HepG2 (cell line): ENCODE measurements around the gene ACSL6. TPM values are rescaled to one million over a fixed set of nuclear protein-coding genes. Genes with fewer than 3 reads are reported as not detected.

Experiments used
- ATAC-seq: fragments of 200-7000 bp; cut with Tn5 transposase; 3 replicates; pipeline ENCODE4 v1.9.1; 2020; ENCODE audit warnings: mild to moderate bottlenecking, moderate library complexity
- BruUV-seq: library from RNA; stranded (reverse); fragments of 400-500 nt; replicated peaks from 2 replicates; lab custom pipeline; 2021; lab: Mats Ljungman, UMichigan
- CTCF ChIA-PET: fragments of 300-600 bp; formaldehyde crosslinking; extraction: SDS; loops from one replicate; lab custom pipeline; 2021; ENCODE audit warnings: low total read pairs, inconsistent platforms, low intra/inter-chr PET ratio; lab: Yijun Ruan, JAX
- POLR2A ChIA-PET: fragments of 350-600 bp; sonication (Branson Sonifier 250); formaldehyde crosslinking; loops from one replicate; lab custom pipeline; 2020; ENCODE audit warnings: antibody characterized with exemption, inconsistent platforms; lab: Yijun Ruan, JAX
- DNase-seq: peaks from one replicate; pipeline ENCODE4 v3.0.0-alpha.2; 2015; ENCODE audit warnings: low spot score
- FAIRE-seq: peaks from 3 replicates; lab custom pipeline; 2011; peaks lifted over from hg19 to GRCh38; lab: Jason Lieb, UNC
- H2AFZ ChIP-seq: one replicate; pipeline ENCODE4 v1.6.1; 2011; ENCODE audit warnings: low read length, inconsistent platforms
- H3K27ac ChIP-seq: fragments of 300-600 bp; 3 replicates; pipeline ENCODE4 v1.8.0; 2011; ENCODE audit warnings: mixed run types, mild to moderate bottlenecking, mixed read lengths, low read length, inconsistent platforms; ENCODE audit not compliant: insufficient read depth; ENCODE audit errors: extremely low read length
- H3K27me3 ChIP-seq, 2 experiments: fragments of 200-600 bp in 1 of 2; 2 replicates in 1 of 2; 3 replicates in 1 of 2; pipeline versions ENCODE4 v1.6.0 to v1.8.0; 2011; ENCODE audit warnings: low read length in 2 of 2, mild to moderate bottlenecking in 2 of 2, moderate library complexity in 2 of 2, inconsistent platforms in 1 of 2; ENCODE audit not compliant: insufficient read depth in 2 of 2, control insufficient read depth in 1 of 2
- H3K36me3 ChIP-seq, 2 experiments: fragments of 200-600 bp in 1 of 2; replicated peaks in 1 of 2; 2 replicates in 1 of 2; 3 replicates in 1 of 2; pipeline versions ENCODE4 v1.5.1 to v1.8.0; 2011; ENCODE audit warnings: low read length in 2 of 2, inconsistent platforms in 1 of 2; ENCODE audit not compliant: insufficient read depth in 2 of 2, control insufficient read depth in 1 of 2
- H3K4me1 ChIP-seq: 2 replicates; pipeline ENCODE4 v1.5.1; 2012; ENCODE audit warnings: low read length, inconsistent platforms; ENCODE audit not compliant: insufficient read depth
- H3K4me2 ChIP-seq: 2 replicates; pipeline ENCODE4 v1.6.0; 2011; ENCODE audit warnings: low read depth, low read length, inconsistent platforms
- H3K4me3 ChIP-seq, 3 experiments: fragments of 200-600 bp in 1 of 3; sonication (generic), shearing (Covaris generic) in 1 of 3; replicated peaks in 1 of 3; 2 replicates each; pipeline ENCODE4 v1.5.1; 2011 to 2016; ENCODE audit warnings: low read length in 3 of 3, inconsistent platforms in 2 of 3, low read depth in 2 of 3, mild to moderate bottlenecking in 2 of 3, control low read depth in 1 of 3, mixed read lengths in 1 of 3; ENCODE audit not compliant: insufficient read depth in 1 of 3
- H3K79me2 ChIP-seq: one replicate; pipeline ENCODE4 v1.6.1; 2011; ENCODE audit warnings: low read length, inconsistent platforms; ENCODE audit not compliant: insufficient read depth
- H3K9ac ChIP-seq: 2 replicates; pipeline ENCODE4 v1.6.0; 2011; ENCODE audit warnings: mild to moderate bottlenecking, low read depth, low read length, inconsistent platforms; ENCODE audit not compliant: insufficient read depth
- H3K9me3 ChIP-seq: 2 replicates; pipeline ENCODE4 v1.5.1; 2012; ENCODE audit warnings: mild to moderate bottlenecking, low read length
- H4K20me1 ChIP-seq: 2 replicates; pipeline ENCODE4 v1.6.0; 2011; ENCODE audit warnings: inconsistent platforms, mild to moderate bottlenecking, low read length, moderate library complexity; ENCODE audit not compliant: insufficient read depth
- CCAR2 ChIP-seq: fragments of 200-400 bp; formaldehyde crosslinking; optimal IDR thresholded peaks from 2 replicates; pipeline ENCODE3; 2018; ENCODE audit warnings: low read depth, mild to moderate bottlenecking, low read length, moderate library complexity
- DMAP1 ChIP-seq: IDR thresholded peaks from 2 replicates; pipeline ENCODE4 v1.6.1; 2016
- FOXP1 ChIP-seq, 2 experiments: fragments of 450-650 bp in 1 of 2; IDR thresholded peaks; 2 replicates each; pipeline ENCODE4 v1.6.1; 2017 to 2018; ENCODE audit warnings: antibody characterized with exemption in 1 of 2
- HNRNPLL ChIP-seq: fragments of 200-400 bp; formaldehyde crosslinking; IDR thresholded peaks from 2 replicates; pipeline ENCODE4 v1.6.1; 2017; ENCODE audit warnings: mild to moderate bottlenecking, low read depth, low read length; ENCODE audit not compliant: poor library complexity, severe bottlenecking
- IRF1 ChIP-seq: sonication (generic); formaldehyde crosslinking; IDR thresholded peaks from 2 replicates; pipeline ENCODE4 v1.4.0; 2020; ENCODE audit warnings: low read depth, mild to moderate bottlenecking, missing genetic modification reagents
- JUN ChIP-seq: sonication (generic); formaldehyde crosslinking; IDR thresholded peaks from 2 replicates; pipeline ENCODE4 v1.4.0; 2020; ENCODE audit warnings: mild to moderate bottlenecking, missing genetic modification reagents
- MIER3 ChIP-seq: IDR thresholded peaks from 2 replicates; pipeline ENCODE4 v1.6.1; 2016; ENCODE audit warnings: missing compliant biosample characterization, borderline replicate concordance
- MTF1 ChIP-seq: sonication (generic); formaldehyde crosslinking; IDR thresholded peaks from 2 replicates; pipeline ENCODE4 v1.5.0; 2020; ENCODE audit warnings: missing genetic modification reagents
- REL ChIP-seq: sonication (generic); formaldehyde crosslinking; conservative IDR thresholded peaks from 2 replicates; pipeline ENCODE4 v1.8.0; 2022; ENCODE audit warnings: mild to moderate bottlenecking, missing genetic modification reagents, moderate library complexity
- RFXANK ChIP-seq: IDR thresholded peaks from 2 replicates; pipeline ENCODE4 v1.6.1; 2016
- SRY ChIP-seq: sonication (generic); formaldehyde crosslinking; IDR thresholded peaks from 2 replicates; pipeline ENCODE4 v1.8.0; 2022; ENCODE audit warnings: mild to moderate bottlenecking, missing genetic modification reagents
- TP53 ChIP-seq: sonication (generic); formaldehyde crosslinking; conservative IDR thresholded peaks from 2 replicates; pipeline ENCODE4 v1.4.0; 2020; ENCODE audit warnings: missing genetic modification reagents
- USF2 ChIP-seq, 2 experiments: sonication (generic) in 1 of 2; formaldehyde crosslinking in 1 of 2; IDR thresholded peaks; 2 replicates each; pipeline versions ENCODE4 v1.5.1 to v1.6.1; 2011 to 2020; ENCODE audit warnings: borderline replicate concordance in 1 of 2, low read depth in 1 of 2, low read length in 1 of 2, mild to moderate bottlenecking in 1 of 2, missing genetic modification reagents in 1 of 2, moderate library complexity in 1 of 2
- ZBTB42 ChIP-seq: sonication (generic); formaldehyde crosslinking; IDR thresholded peaks from 2 replicates; pipeline ENCODE4 v1.5.0; 2020; ENCODE audit warnings: mild to moderate bottlenecking, missing genetic modification reagents
- ZNF333 ChIP-seq: sonication (generic); formaldehyde crosslinking; IDR thresholded peaks from 2 replicates; pipeline ENCODE4 v1.4.0; 2020; ENCODE audit warnings: mild to moderate bottlenecking, missing genetic modification reagents, borderline replicate concordance
- ZNF891 ChIP-seq: sonication (generic); formaldehyde crosslinking; IDR thresholded peaks from 2 replicates; pipeline ENCODE4 v1.5.0; 2020; ENCODE audit warnings: mild to moderate bottlenecking, missing genetic modification reagents
- WGBS: methylation state at CpG from one replicate; pipeline ENCODE4 v1.1.6; 2017; ENCODE audit warnings: low lambda C conversion rate; 5-methylcytosine and 5-hydroxymethylcytosine counted together
- in situ Hi-C: cut with HindIII; loops from 2 replicates; pipeline ENCODE4 v1.10.0; 2017; ENCODE audit warnings: low pct_unique_long_range_greater_than_20kb; ENCODE audit not compliant: extremely low pct_ligation_motif_present
- intact Hi-C: fragments of 100-400 bp; cut with micrococcal nuclease; formaldehyde crosslinking; loops from one replicate; pipeline ENCODE4 v1.10.0; 2022; ENCODE audit not compliant: unreplicated experiment
- polyA plus RNA-seq, 8 experiments: library from polyadenylated mRNA; depleted of rRNA in 3 of 8; stranded (reverse) in 7 of 8; unstranded in 1 of 8; fragments of >200 nt; fragmentation: Illumina TruSeq in 4 of 8; extraction: Trizol in 4 of 8; gene quantifications; 2 replicates each; pipeline versions ENCODE4 v1.2.1 to v1.2.3, GENCODE V29; 2011 to 2016; ENCODE audit warnings: low read depth in 4 of 8, missing spikeins in 1 of 8, mixed read lengths in 1 of 8; ENCODE audit not compliant: insufficient read depth in 1 of 8
- total RNA-seq, 5 experiments: library from RNA; depleted of rRNA; stranded (reverse); fragments of >200 nt; fragmentation: Illumina TruSeq; extraction: Trizol; gene quantifications; 2 replicates each; pipeline ENCODE4 v1.2.3, GENCODE V29; 2016; ENCODE audit warnings: low read depth in 1 of 5

Gene ACSL6
- total and polyA plus RNA-seq, 2 of the 13 experiments (the other 11 are each of a cell fraction or from before 2014, with no cell fraction given), result 3.7 to 3.8 TPM

- H2AFZ ChIP-seq, result no peak overlapping the region
- H3K36me3 ChIP-seq, result no peaks in the 10 kb centered on the region
- intact Hi-C loops, result no loop called here
- no peak for ATAC-seq
- H3K9ac ChIP-seq, result no peak overlapping the region
- no peaks in the 10 kb centered on the region; a peak in 1 of 5 replicates for H3K27me3 ChIP-seq
- no peak overlapping the region for H3K4me3 ChIP-seq
- TF ChIP-seq IRF1 (CRISPR knock-in tag) (no peak), ZBTB42 (no peak), ZNF333 (CRISPR knock-in tag) (no peak), DMAP1 (CRISPR knock-in tag) (no peak), MIER3 (no peak), TP53 (CRISPR knock-in tag) (no peak), ZNF891 (CRISPR knock-in tag) (no peak), REL (CRISPR knock-in tag) (no peak), CCAR2 (no peak), FOXP1 (IDR thresholded peaks at IDR 0.05) (no peak), FOXP1 (CRISPR knock-in tag; IDR thresholded peaks at IDR 0.05) (no peak), MTF1 (no peak), JUN (CRISPR knock-in tag) (no peak), USF2 (IDR thresholded peaks at IDR 0.05; ENCODE audit: low read depth, low read length) (no peak), USF2 (CRISPR knock-in tag; IDR thresholded peaks at IDR 0.05; ENCODE audit: borderline replicate concordance) (no peak), SRY (no peak), RFXANK (no peak), HNRNPLL (no peak)
- in situ Hi-C loops, result no loop called here
- no peaks in the 10 kb centered on the region for H3K79me2 ChIP-seq
- ChIA-PET POLR2A (no interaction called here), CTCF (no interaction called here)
- H4K20me1 ChIP-seq, result no peaks in the 10 kb centered on the region
- 20% methylated on average over 2 of the region's 2 CpGs for WGBS
- no peak overlapping the region for H3K4me2 ChIP-seq
- no peak overlapping the region for H3K27ac ChIP-seq
- BruUV-seq, result no TSS peak
- no peaks in the 10 kb centered on the region for H3K9me3 ChIP-seq
- H3K4me1 ChIP-seq, result no peaks in the 10 kb centered on the region
- no peak for DNase-seq
- FAIRE-seq, result no peak
Measured at GRCh38 chr5:132030610-132031009, 19.2 kb upstream of the ACSL6 start.
